ENCODE measurements around the gene STX4.

DNA sequence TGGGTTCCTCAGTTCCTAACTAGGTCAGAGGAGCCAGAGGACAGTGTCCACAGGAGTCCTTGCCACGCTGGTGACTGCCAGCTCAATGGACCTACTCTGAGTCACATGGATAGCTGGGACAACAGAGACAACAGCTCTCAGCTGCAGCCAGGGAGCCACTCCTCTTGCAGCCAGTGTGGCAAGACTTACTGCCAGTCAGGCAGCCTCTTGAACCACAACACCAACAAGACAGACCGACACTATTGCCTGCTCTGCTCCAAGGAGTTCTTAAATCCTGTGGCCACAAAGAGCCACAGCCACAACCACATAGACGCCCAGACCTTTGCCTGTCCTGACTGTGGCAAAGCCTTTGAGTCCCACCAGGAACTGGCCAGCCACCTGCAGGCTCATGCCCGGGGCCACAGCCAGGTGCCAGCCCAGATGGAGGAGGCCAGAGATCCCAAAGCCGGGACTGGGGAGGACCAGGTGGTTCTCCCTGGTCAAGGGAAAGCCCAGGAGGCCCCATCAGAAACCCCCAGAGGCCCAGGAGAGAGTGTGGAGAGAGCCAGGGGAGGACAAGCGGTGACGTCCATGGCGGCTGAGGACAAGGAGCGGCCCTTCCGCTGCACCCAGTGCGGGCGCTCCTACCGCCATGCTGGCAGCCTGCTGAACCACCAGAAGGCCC, 47.5 kb downstream of the STX4 start:
- TF ChIP-seq, protein P1, sequence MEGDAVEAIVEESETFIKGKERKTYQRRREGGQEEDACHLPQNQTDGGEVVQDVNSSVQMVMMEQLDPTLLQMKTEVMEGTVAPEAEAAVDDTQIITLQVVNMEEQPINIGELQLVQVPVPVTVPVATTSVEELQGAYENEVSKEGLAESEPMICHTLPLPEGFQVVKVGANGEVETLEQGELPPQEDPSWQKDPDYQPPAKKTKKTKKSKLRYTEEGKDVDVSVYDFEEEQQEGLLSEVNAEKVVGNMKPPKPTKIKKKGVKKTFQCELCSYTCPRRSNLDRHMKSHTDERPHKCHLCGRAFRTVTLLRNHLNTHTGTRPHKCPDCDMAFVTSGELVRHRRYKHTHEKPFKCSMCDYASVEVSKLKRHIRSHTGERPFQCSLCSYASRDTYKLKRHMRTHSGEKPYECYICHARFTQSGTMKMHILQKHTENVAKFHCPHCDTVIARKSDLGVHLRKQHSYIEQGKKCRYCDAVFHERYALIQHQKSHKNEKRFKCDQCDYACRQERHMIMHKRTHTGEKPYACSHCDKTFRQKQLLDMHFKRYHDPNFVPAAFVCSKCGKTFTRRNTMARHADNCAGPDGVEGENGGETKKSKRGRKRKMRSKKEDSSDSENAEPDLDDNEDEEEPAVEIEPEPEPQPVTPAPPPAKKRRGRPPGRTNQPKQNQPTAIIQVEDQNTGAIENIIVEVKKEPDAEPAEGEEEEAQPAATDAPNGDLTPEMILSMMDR (IDR thresholded peaks at IDR 0.05) = no peak
- TF ChIP-seq POLR2AphosphoS5 (IDR thresholded peaks at IDR 0.05) = no peak

Data from breast epithelium (tissue), 3 donors.